Ectodermal cell (in vitro differentiated cells): ENCODE data around the gene TTC23.

Experiments
- H3K27ac ChIP-seq: 2 replicates; pipeline ENCODE4 v1.7.0; 2013; ENCODE audit warnings: mild to moderate bottlenecking, low read depth, low read length; ENCODE audit not compliant: insufficient read depth, poor library complexity, severe bottlenecking
- H3K27me3 ChIP-seq: 2 replicates; pipeline ENCODE4 v1.7.0; 2013; ENCODE audit warnings: mild to moderate bottlenecking, low read length; ENCODE audit not compliant: insufficient read depth, control insufficient read depth, poor library complexity, severe bottlenecking
- H3K36me3 ChIP-seq: one replicate; pipeline ENCODE4 v1.7.0; 2013; ENCODE audit warnings: low read length; ENCODE audit not compliant: control insufficient read depth, insufficient read depth
- H3K4me1 ChIP-seq: one replicate; pipeline ENCODE4 v1.7.0; 2013; ENCODE audit warnings: low read length; ENCODE audit not compliant: control insufficient read depth, insufficient read depth
- H3K4me3 ChIP-seq: 2 replicates; pipeline ENCODE4 v1.7.0; 2013; ENCODE audit warnings: low read depth, low read length, control low read depth; ENCODE audit not compliant: insufficient read depth
- H3K9me3 ChIP-seq: 2 replicates; pipeline ENCODE4 v1.7.0; 2013; ENCODE audit warnings: mild to moderate bottlenecking, low read length, moderate library complexity; ENCODE audit not compliant: control insufficient read depth
- WGBS, 2 experiments: methylation state at CpG; one replicate each; pipeline ENCODE4 v1.1.7; 2013; ENCODE audit warnings: missing lambda C conversion rate in 2 of 2; 5-methylcytosine and 5-hydroxymethylcytosine counted together

TTC23 gene

GRCh38 chr15:99105514-99106341 is 143.7 kb downstream of the TTC23 start:
- no peak overlapping the region for H3K27ac ChIP-seq
- H3K4me3 ChIP-seq: peak overlapping the region; percentile 33
- no peaks in the 10 kb centered on the region for H3K36me3 ChIP-seq
- H3K4me1 ChIP-seq: peaks cover 5% of the 10 kb centered on the region
- WGBS, 2 experiments: 3% methylated on average over 116 of the region's 116 CpGs
- peaks cover 52% of the 10 kb centered on the region for H3K27me3 ChIP-seq
- H3K9me3 ChIP-seq: no peaks in the 10 kb centered on the region

- H3K9me3 ChIP-seq: no peaks in the 10 kb centered on the region
- peak within 1 kb of the TSS; percentile 33 for H3K4me3 ChIP-seq
- no peaks in the 10 kb centered on the region for H3K36me3 ChIP-seq
- H3K27ac ChIP-seq: no peak within 1 kb of the TSS
- H3K4me1 ChIP-seq: peaks cover 5% of the 10 kb centered on the region
- H3K27me3 ChIP-seq: peaks cover 60% of the 10 kb centered on the region
- WGBS, 2 experiments: 1% methylated on average over 91 of the region's 91 CpGs
Observed at GRCh38 chr15:99104788-99105513, 144.4 kb downstream of the TTC23 start, which contains the start of gene SYNM. SYNM (plus strand) TSS chr15:99105080; CDS start chr15:99105200, 120 bp downstream.

GRCh38 chr15:99103279-99103678 is 146.1 kb downstream of the TTC23 start:
- WGBS, 2 experiments: 97 to 98% methylated on average over 2 of the region's 2 CpGs
- no peak overlapping the region for H3K27ac ChIP-seq
- H3K4me3 ChIP-seq: no peak overlapping the region
- H3K9me3 ChIP-seq: no peaks in the 10 kb centered on the region
- no peaks in the 10 kb centered on the region for H3K36me3 ChIP-seq
- H3K27me3 ChIP-seq: peaks cover 72% of the 10 kb centered on the region
- H3K4me1 ChIP-seq: peaks cover 5% of the 10 kb centered on the region

GRCh38 chr15:99102332-99103235 is 146.8 kb downstream of the TTC23 start:
- H3K36me3 ChIP-seq: no peaks in the 10 kb centered on the region
- no peaks in the 10 kb centered on the region for H3K9me3 ChIP-seq
- peaks cover 5% of the 10 kb centered on the region for H3K4me1 ChIP-seq
- H3K4me3 ChIP-seq: no peak overlapping the region
- peaks cover 70% of the 10 kb centered on the region for H3K27me3 ChIP-seq
- 71 to 79% methylated on average over 13 of the region's 13 CpGs for WGBS, 2 experiments
- H3K27ac ChIP-seq: no peak overlapping the region

GRCh38 chr15:99101501-99101900 is 147.9 kb downstream of the TTC23 start:
- no peak overlapping the region for H3K27ac ChIP-seq
- H3K36me3 ChIP-seq: no peaks in the 10 kb centered on the region
- WGBS, 2 experiments: 78 to 80% methylated on average over 7 of the region's 7 CpGs
- no peak overlapping the region for H3K4me3 ChIP-seq
- H3K9me3 ChIP-seq: no peaks in the 10 kb centered on the region
- peaks cover 60% of the 10 kb centered on the region for H3K27me3 ChIP-seq
- peaks cover 5% of the 10 kb centered on the region for H3K4me1 ChIP-seq

- H3K4me3 ChIP-seq: peak overlapping the region; percentile 27
- no peaks in the 10 kb centered on the region for H3K36me3 ChIP-seq
- H3K27ac ChIP-seq: no peak overlapping the region
- WGBS, 2 experiments: 5 to 6% methylated on average over 49 to 50 of the region's 50 CpGs
- H3K27me3 ChIP-seq: peaks cover 50% of the 10 kb centered on the region
- no peaks in the 10 kb centered on the region for H3K9me3 ChIP-seq
- H3K4me1 ChIP-seq: no peaks in the 10 kb centered on the region
Observed at GRCh38 chr15:99100245-99101173, 148.9 kb downstream of the TTC23 start.

GRCh38 chr15:99099661-99100060 is 149.7 kb downstream of the TTC23 start:
- Histone ChIP-seq H3K4me3 (no peak overlapping the region), H3K27me3 (peaks cover 42% of the 10 kb centered on the region), H3K4me1 (no peaks in the 10 kb centered on the region), H3K27ac (no peak overlapping the region), H3K36me3 (no peaks in the 10 kb centered on the region), H3K9me3 (no peaks in the 10 kb centered on the region)
- WGBS, 2 experiments: 86 to 90% methylated on average over 7 of the region's 7 CpGs

GRCh38 chr15:99098991-99099390 is 150.4 kb downstream of the TTC23 start:
- no peaks in the 10 kb centered on the region for H3K9me3 ChIP-seq
- no peaks in the 10 kb centered on the region for H3K4me1 ChIP-seq
- H3K27me3 ChIP-seq: peaks cover 42% of the 10 kb centered on the region
- no peaks in the 10 kb centered on the region for H3K36me3 ChIP-seq
- H3K27ac ChIP-seq: no peak overlapping the region
- 73 to 75% methylated on average over 5 to 6 of the region's 6 CpGs for WGBS, 2 experiments
- no peak overlapping the region for H3K4me3 ChIP-seq

GRCh38 chr15:99098426-99098825 is 151.0 kb downstream of the TTC23 start:
- 88 to 91% methylated on average over 12 of the region's 12 CpGs for WGBS, 2 experiments
- Histone ChIP-seq H3K27me3 (peaks cover 42% of the 10 kb centered on the region), H3K36me3 (no peaks in the 10 kb centered on the region), H3K9me3 (no peaks in the 10 kb centered on the region), H3K27ac (no peak overlapping the region), H3K4me1 (no peaks in the 10 kb centered on the region), H3K4me3 (no peak overlapping the region)
